ENCODE results near the gene TENT5A.

GRCh38 chr6:81801489-81801888 is 49.0 kb upstream of the TENT5A start:
- TF ChIP-seq CTCF (IDR thresholded peaks at IDR 0.05; ENCODE audit: low read depth, low read length, missing input control) (no peak), YY1 (IDR thresholded peaks at IDR 0.05) (no peak), REST (IDR thresholded peaks at IDR 0.05) (no peak), SP1 (IDR thresholded peaks at IDR 0.05) (no peak), ZBTB33 (IDR thresholded peaks at IDR 0.05) (no peak), FOXA1 (IDR thresholded peaks at IDR 0.05) (no peak), RAD21 (IDR thresholded peaks at IDR 0.05) (no peak), EGR1 (IDR thresholded peaks at IDR 0.05; ENCODE audit: low read depth in 2 of 2) (no peak), MAX (IDR thresholded peaks at IDR 0.05) (no peak), JUND (IDR thresholded peaks at IDR 0.05) (no peak), GABPA (IDR thresholded peaks at IDR 0.05 in 1 of 2, conservative IDR thresholded peaks at IDR 0.05 in 1 of 2) (no peak)

Data from liver (tissue), 3 donors.